H9 (cell line): ENCODE results near the gene AP2A2. TPM values are rescaled to one million over a fixed set of nuclear protein-coding genes. Genes with fewer than 3 reads are reported as not detected.

Experiments used
- DNase-seq: peaks from one replicate; pipeline ENCODE4 v3.0.0-alpha.2; 2017
- H2AFZ ChIP-seq: one replicate; pipeline ENCODE4 v1.6.1; 2013; ENCODE audit warnings: mild to moderate bottlenecking, low read length, control low read depth, moderate library complexity
- H2AK5ac ChIP-seq: 2 replicates; pipeline ENCODE4 v1.6.1; 2013; ENCODE audit warnings: low read length, control low read depth, mixed read lengths; ENCODE audit not compliant: insufficient read length
- H2BK120ac ChIP-seq: one replicate; pipeline ENCODE4 v1.6.1; 2013; ENCODE audit warnings: low read depth, mild to moderate bottlenecking, low read length, control low read depth, inconsistent platforms; ENCODE audit not compliant: poor library complexity, severe bottlenecking
- H2BK12ac ChIP-seq: 2 replicates; pipeline ENCODE4 v1.6.1; 2013; ENCODE audit warnings: low read length, control low read depth, mixed read lengths, low read depth; ENCODE audit not compliant: insufficient read length
- H2BK15ac ChIP-seq: 2 replicates; pipeline ENCODE4 v1.6.1; 2013; ENCODE audit warnings: low read depth, low read length, control low read depth
- H2BK20ac ChIP-seq: one replicate; pipeline ENCODE4 v1.6.1; 2013; ENCODE audit warnings: low read depth, mild to moderate bottlenecking, low read length, control low read depth, inconsistent platforms; ENCODE audit not compliant: poor library complexity, severe bottlenecking
- H2BK5ac ChIP-seq: 2 replicates; pipeline ENCODE4 v1.6.1; 2013; ENCODE audit warnings: low read length, control low read depth, mixed read lengths; ENCODE audit not compliant: insufficient read length
- H3K14ac ChIP-seq: 2 replicates; pipeline ENCODE4 v1.6.1; 2013; ENCODE audit warnings: low read length, control low read depth; ENCODE audit not compliant: insufficient read depth
- H3K18ac ChIP-seq: 2 replicates; pipeline ENCODE4 v1.6.1; 2013; ENCODE audit warnings: low read depth, mild to moderate bottlenecking, mixed read lengths, low read length, control low read depth; ENCODE audit not compliant: insufficient read length
- H3K23ac ChIP-seq: 2 replicates; pipeline ENCODE4 v1.6.1; 2013; ENCODE audit warnings: low read length, control low read depth, mixed read lengths, low read depth; ENCODE audit not compliant: insufficient read length
- H3K23me2 ChIP-seq: 2 replicates; pipeline ENCODE4 v1.6.1; 2013; ENCODE audit warnings: low read depth, mild to moderate bottlenecking, mixed read lengths, low read length, control low read depth; ENCODE audit not compliant: insufficient read length, poor library complexity, severe bottlenecking
- H3K27ac ChIP-seq: 2 replicates; pipeline ENCODE4 v1.5.1; 2013; ENCODE audit warnings: low read length, control low read depth, mixed read lengths, low read depth; ENCODE audit not compliant: insufficient read length
- H3K27me3 ChIP-seq: 2 replicates; pipeline ENCODE4 v1.6.1; 2013; ENCODE audit warnings: low read length, control low read depth, inconsistent platforms; ENCODE audit not compliant: insufficient read depth
- H3K4ac ChIP-seq: 2 replicates; pipeline ENCODE4 v1.6.1; 2013; ENCODE audit warnings: low read depth, mild to moderate bottlenecking, control low read depth, inconsistent platforms, low read length, moderate library complexity
- H3K4me1 ChIP-seq: 2 replicates; pipeline ENCODE4 v1.6.1; 2013; ENCODE audit warnings: low read length, control low read depth, inconsistent platforms; ENCODE audit not compliant: insufficient read depth
- H3K4me2 ChIP-seq: 2 replicates; pipeline ENCODE4 v1.6.1; 2013; ENCODE audit warnings: low read length, control low read depth, mixed read lengths; ENCODE audit not compliant: insufficient read length, insufficient read depth
- H3K56ac ChIP-seq: 2 replicates; pipeline ENCODE4 v1.6.1; 2013; ENCODE audit warnings: low read depth, mild to moderate bottlenecking, mixed read lengths, low read length, control low read depth; ENCODE audit not compliant: insufficient read length
- H3K79me1 ChIP-seq: 2 replicates; pipeline ENCODE4 v1.6.1; 2013; ENCODE audit warnings: low read depth, mild to moderate bottlenecking, moderate library complexity, low read length, control low read depth, inconsistent platforms; ENCODE audit not compliant: insufficient read depth, poor library complexity, severe bottlenecking
- H3K79me2 ChIP-seq: 2 replicates; pipeline ENCODE4 v1.6.1; 2013; ENCODE audit warnings: low read length, control low read depth, inconsistent platforms; ENCODE audit not compliant: insufficient read depth
- H3K9ac ChIP-seq: 2 replicates; pipeline ENCODE4 v1.6.1; 2013; ENCODE audit warnings: low read length, control low read depth, mixed read lengths; ENCODE audit not compliant: insufficient read length; ENCODE audit errors: extremely low read depth
- H3K9me3 ChIP-seq: one replicate; pipeline ENCODE4 v1.6.1; 2013; ENCODE audit warnings: low read depth, low read length, inconsistent platforms; ENCODE audit not compliant: control insufficient read depth
- H3T11ph ChIP-seq: one replicate; pipeline ENCODE4 v1.6.1; 2013; ENCODE audit warnings: mild to moderate bottlenecking, low read length, control low read depth, inconsistent platforms
- H4K20me1 ChIP-seq: one replicate; pipeline ENCODE4 v1.6.1; 2013; ENCODE audit not compliant: control insufficient read depth, insufficient read length, insufficient read depth
- H4K5ac ChIP-seq: 2 replicates; pipeline ENCODE4 v1.6.1; 2013; ENCODE audit warnings: low read depth, mild to moderate bottlenecking, mixed read lengths, low read length, control low read depth; ENCODE audit not compliant: insufficient read length
- H4K8ac ChIP-seq: replicated peaks from 2 replicates; pipeline ENCODE4 v1.6.1; 2013; ENCODE audit warnings: low read length, control low read depth, mixed read lengths, low read depth; ENCODE audit not compliant: insufficient read length
- H4K91ac ChIP-seq: 2 replicates; pipeline ENCODE4 v1.6.1; 2013; ENCODE audit warnings: low read depth, mild to moderate bottlenecking, moderate library complexity, mixed read lengths, low read length, control low read depth; ENCODE audit not compliant: insufficient read length
- H3K27ac Mint-ChIP-seq, 3 experiments: 2 replicates in 2 of 3; 3 replicates in 1 of 3; pipeline ENCODE4 v1.8.0; 2020 to 2021; ENCODE audit warnings: mixed read lengths in 3 of 3, mild to moderate bottlenecking in 1 of 3, moderate library complexity in 1 of 3
- H3K27me3 Mint-ChIP-seq: 2 replicates; pipeline ENCODE4 v1.8.0; 2021; ENCODE audit warnings: low read depth, mild to moderate bottlenecking, moderate library complexity, mixed read lengths
- H3K36me3 Mint-ChIP-seq, 3 experiments: 2 replicates in 2 of 3; 3 replicates in 1 of 3; pipeline ENCODE4 v1.8.0; 2020 to 2021; ENCODE audit warnings: low read depth in 3 of 3, mixed read lengths in 3 of 3; ENCODE audit not compliant: insufficient read depth in 1 of 3
- H3K4me1 Mint-ChIP-seq, 2 experiments: 2 replicates each; pipeline ENCODE4 v1.8.0; 2020; ENCODE audit warnings: mixed read lengths in 2 of 2
- H3K4me3 Mint-ChIP-seq, 2 experiments: 2 replicates in 1 of 2; 3 replicates in 1 of 2; pipeline ENCODE4 v1.8.0; 2020 to 2021; ENCODE audit warnings: mild to moderate bottlenecking in 2 of 2, mixed read lengths in 2 of 2, moderate library complexity in 1 of 2
- H3K9me3 Mint-ChIP-seq, 2 experiments: 2 replicates in 1 of 2; 3 replicates in 1 of 2; pipeline ENCODE4 v1.8.0; 2020; ENCODE audit warnings: mild to moderate bottlenecking in 2 of 2, mixed read lengths in 2 of 2, moderate library complexity in 1 of 2
- CTCF ChIP-seq: fragments of 200-600 bp; sonication (generic); conservative IDR thresholded peaks from 3 replicates; pipeline ENCODE4 v1.8.0; 2021; ENCODE audit warnings: antibody characterized with exemption, mild to moderate bottlenecking
- WGBS: extraction: QIAGEN DNeasy Blood & Tissue Kit; methylation state at CpG from one replicate; pipeline ENCODE4 v1.1.7; 2013; ENCODE audit warnings: missing lambda C conversion rate, low lambda C conversion rate, mixed read lengths; ENCODE audit not compliant: insufficient read length; ENCODE audit errors: extremely low coverage; 5-methylcytosine and 5-hydroxymethylcytosine counted together
- total RNA-seq: library from RNA; stranded (reverse); gene quantifications from 2 replicates; pipeline ENCODE4 v1.2.1, GENCODE V29; 2021

The AP2A2 gene
- total RNA-seq, 1 experiment from 2014 or later = 53.7 TPM

GRCh38 chr11:910589-911030 is 15.1 kb upstream of the AP2A2 start, which contains the start of gene CHID1:
TSS of gene CHID1 (minus strand) at chr11:910810. CDS start at chr11:904816, 5,994 bp downstream.
- Histone ChIP-seq H2BK5ac (no peak within 1 kb of the TSS), H3K9ac (peak within 1 kb of the TSS; percentile 69), H2BK15ac (no peak within 1 kb of the TSS), H3K4me2 (peak within 1 kb of the TSS; percentile 70), H3K4me1 (no peaks in the 10 kb centered on the region; the same call in 1 of the 2 replicates), H2BK120ac (peak within 1 kb of the TSS; percentile 53), H3K4ac (no peak within 1 kb of the TSS), H3K9me3 (no peaks in the 10 kb centered on the region), H3K56ac (no peak within 1 kb of the TSS), H3K23ac (no peak within 1 kb of the TSS), H2BK20ac (no peak within 1 kb of the TSS), H2BK12ac (no peak within 1 kb of the TSS), H3K27ac (no peak within 1 kb of the TSS), H4K20me1 (peaks cover 3% of the 10 kb centered on the region), H3K23me2 (peaks cover 18% of the 10 kb centered on the region), H3K14ac (peak within 1 kb of the TSS; percentile 48; the same call in 1 of the 2 replicates), H3K18ac (peak within 1 kb of the TSS; percentile 32), H4K91ac (no peak within 1 kb of the TSS), H4K8ac (no peak within 1 kb of the TSS), H3T11ph (no peak within 1 kb of the TSS), H4K5ac (no peak within 1 kb of the TSS), H3K79me1 (peaks cover 6% of the 10 kb centered on the region), H3K79me2 (peaks cover 3% of the 10 kb centered on the region; the same call in 1 of the 2 replicates), H3K27me3 (no peaks in the 10 kb centered on the region), H2AFZ (no peak within 1 kb of the TSS), H2AK5ac (no peak within 1 kb of the TSS)
- peak; percentile 93 for DNase-seq
- Mint-ChIP-seq H3K9me3 (no peaks in the 10 kb centered on the region; a peak in 1 of 5 replicates), H3K36me3 (peaks cover 0 to 27% (median 15%) of the 10 kb centered on the region in 3 experiments; a peak in 5 of 7 replicates), H3K4me3 (peak within 1 kb of the TSS; percentile 94 to 98), H3K27me3 (no peaks in the 10 kb centered on the region), H3K4me1 (peaks cover 9 to 14% of the 10 kb centered on the region in 2 experiments), H3K27ac (peak within 1 kb of the TSS; percentile 82 to 90 (median 85); a peak in 6 of 7 replicates)
- no peak for TF ChIP-seq CTCF
- WGBS = no CpG with 5 or more reads among the region's 59 CpGs
